Prostate gland (tissue), 2 donors: ENCODE data around the gene JPT1. TPM values are rescaled to one million over a fixed set of nuclear protein-coding genes. Genes with fewer than 3 reads are reported as not detected.

Experiments used
- DNase-seq: peaks from one replicate; pipeline ENCODE4 v3.0.0-alpha.2; 2019; ENCODE audit warnings: low spot score
- H3K27ac ChIP-seq, 2 donors: fragments of 200-600 bp; sonication (generic); 2 replicates each; pipeline ENCODE4 v1.5.1; 2017 to 2019
- H3K27me3 ChIP-seq: fragments of 200-600 bp; sonication (generic); replicated peaks from 2 replicates; pipeline ENCODE4 v1.5.1; 2019; ENCODE audit not compliant: insufficient read depth
- H3K36me3 ChIP-seq, 2 donors: fragments of 200-600 bp; sonication (generic); 1 replicate in 1 of 2; 2 replicates in 1 of 2; pipeline versions ENCODE4 v1.5.1 to v1.8.1; 2017 to 2019
- H3K4me1 ChIP-seq: fragments of 200-600 bp; sonication (generic); replicated peaks from 2 replicates; pipeline ENCODE4 v1.5.1; 2019
- H3K4me3 ChIP-seq, 2 donors: fragments of 200-600 bp; sonication (generic); 2 replicates each; pipeline ENCODE4 v1.5.1; 2017 to 2019
- H3K9me3 ChIP-seq: fragments of 200-600 bp; sonication (generic); 2 replicates; pipeline ENCODE4 v1.5.1; 2017
- CTCF ChIP-seq, 4 experiments: fragments of 200-600 bp in 2 of 4; fragments of 450-650 bp in 2 of 4; sonication (generic) in 2 of 4; IDR thresholded peaks; 1 replicate in 3 of 4; 2 replicates in 1 of 4; pipeline ENCODE4 v1.5.1; 2016 to 2019; ENCODE audit warnings: antibody characterized with exemption in 4 of 4, mild to moderate bottlenecking in 2 of 4, moderate library complexity in 2 of 4
- POLR2A ChIP-seq: fragments of 450-650 bp; IDR thresholded peaks from one replicate; pipeline ENCODE4 v1.6.1; 2016; ENCODE audit warnings: antibody characterized with exemption, mild to moderate bottlenecking
- POLR2AphosphoS5 ChIP-seq: sonication (generic); formaldehyde crosslinking; IDR thresholded peaks from one replicate; pipeline ENCODE4 v1.6.1; 2017; ENCODE audit warnings: antibody characterized with exemption
- WGBS: methylation state at CpG from one replicate; pipeline ENCODE4 v1.1.5; 2018; 5-methylcytosine and 5-hydroxymethylcytosine counted together
- intact Hi-C: fragments of 100-400 bp; cut with DNase I; formaldehyde crosslinking; loops from one replicate; pipeline ENCODE4 v1.14.2; 2022
- small RNA-seq, 2 donors: library from RNA; depleted of rRNA; stranded (forward); fragments of <200 nt; gene quantifications; one replicate each; pipeline ENCODE3, GENCODE V24; 2016
- total RNA-seq, 2 donors: library from RNA; depleted of rRNA; stranded (reverse); fragments of >200 nt; gene quantifications; one replicate each; pipeline ENCODE4 v1.1.0, GENCODE V29; 2016

JPT1 gene
- total RNA-seq, 2 donors from 2014 or later: 97.9 to 132 TPM

GRCh38 chr17:75087182-75087557 is 67.1 kb downstream of the JPT1 start:
- Histone ChIP-seq H3K9me3 (no peaks in the 10 kb centered on the region), H3K4me3 (peak overlapping the region; percentile 61 to 67), H3K4me1 (peaks cover 4% of the 10 kb centered on the region), H3K27me3 (no peaks in the 10 kb centered on the region), H3K36me3 (no peaks in the 10 kb centered on the region), H3K27ac (peak overlapping the region; percentile 89 to 91)
- 60% methylated on average over 12 of the region's 12 CpGs for WGBS
- DNase-seq: no peak
- no peak for TF ChIP-seq CTCF (IDR thresholded peaks at IDR 0.05)
- TF ChIP-seq POLR2A: no peak
- no peak for TF ChIP-seq POLR2AphosphoS5
- intact Hi-C loops: no loop called here

- intact Hi-C loops: no loop called here
- H3K36me3 ChIP-seq: no peaks in the 10 kb centered on the region
- H3K4me1 ChIP-seq: peaks cover 3% of the 10 kb centered on the region
- H3K27ac ChIP-seq: peak overlapping the region; percentile 89 to 91
- TF ChIP-seq CTCF (IDR thresholded peaks at IDR 0.05) (no peak), POLR2A (no peak), POLR2AphosphoS5 (no peak)
- DNase-seq: peak; percentile 42
- no peaks in the 10 kb centered on the region for H3K9me3 ChIP-seq
- no peak overlapping the region for H3K4me3 ChIP-seq
- 74% methylated on average over 15 of the region's 15 CpGs for WGBS
- no peaks in the 10 kb centered on the region for H3K27me3 ChIP-seq
These were observed 67.7 kb downstream of the JPT1 start for GRCh38 chr17:75086496-75087181.

Small RNA genes within 50 kb of the gene (small RNA-seq; reads per million reads assigned to genes)
- 0 reads per million in 2 donors for gene RF00019

Other genes starting within 250 kb of the JPT1 start
- 1 to 10 TPM in 1 of 2 donors, not detected in 1; 1.1 TPM for gene USH1G, start 231.3 kb downstream of the JPT1 start, total RNA-seq
- under 1 TPM in 1 of 2 donors, not detected in 1; 0.85 TPM for gene OTOP2, start 230.2 kb downstream of the JPT1 start, total RNA-seq
- not detected for gene OTOP3, start 218.6 kb downstream of the JPT1 start, total RNA-seq
- 100 to 1,000 TPM in 1 of 2 donors, 10 to 100 TPM in 1; 87.1 to 101 TPM for gene HID1, start 181.8 kb downstream of the JPT1 start, total RNA-seq
- gene CDR2L, start 166.9 kb downstream of the JPT1 start, total RNA-seq: 10 to 100 TPM; 13.7 to 34.9 TPM
- 10 to 100 TPM; 28.4 to 73.8 TPM for gene MRPL58, start 141.8 kb downstream of the JPT1 start, total RNA-seq
- gene ATP5PD, start 107.5 kb downstream of the JPT1 start, total RNA-seq: 100 to 1,000 TPM; 116 to 201 TPM
- gene KCTD2, start 107.3 kb downstream of the JPT1 start, total RNA-seq: 100 to 1,000 TPM in 1 of 2 donors, 10 to 100 TPM in 1; 24.4 to 104 TPM
- gene SLC16A5, start 66.6 kb downstream of the JPT1 start, total RNA-seq: 10 to 100 TPM; 65.0 to 66.4 TPM
- 10 to 100 TPM; 13.6 to 15.1 TPM for gene ARMC7, start 44.5 kb downstream of the JPT1 start, total RNA-seq
- 100 to 1,000 TPM; 120 to 166 TPM for gene NT5C, start 22.8 kb downstream of the JPT1 start, total RNA-seq
- 10 to 100 TPM; 79.7 to 97.2 TPM for gene SUMO2, start 28.4 kb upstream of the JPT1 start, total RNA-seq
- gene NUP85, start 51.2 kb upstream of the JPT1 start, total RNA-seq: 10 to 100 TPM; 41.0 to 46.7 TPM
- 10 to 100 TPM; 18.9 to 43.3 TPM for gene GGA3, start 107.1 kb upstream of the JPT1 start, total RNA-seq
- gene MRPS7, start 107.4 kb upstream of the JPT1 start, total RNA-seq: 10 to 100 TPM; 40.8 to 45.3 TPM
- 10 to 100 TPM; 14.1 to 31.4 TPM for gene MIF4GD, start 116.7 kb upstream of the JPT1 start, total RNA-seq
- 10 to 100 TPM in 1 of 2 donors, 1 to 10 TPM in 1; 5.2 to 15.2 TPM for gene SLC25A19, start 134.9 kb upstream of the JPT1 start, total RNA-seq